ENCODE measurements around the gene CHD3. TPM values are rescaled to one million over a fixed set of nuclear protein-coding genes. Genes with fewer than 3 reads are reported as not detected.

CHD3 gene
- total RNA-seq, 1 donor from 2014 or later = 129 TPM

DNA sequence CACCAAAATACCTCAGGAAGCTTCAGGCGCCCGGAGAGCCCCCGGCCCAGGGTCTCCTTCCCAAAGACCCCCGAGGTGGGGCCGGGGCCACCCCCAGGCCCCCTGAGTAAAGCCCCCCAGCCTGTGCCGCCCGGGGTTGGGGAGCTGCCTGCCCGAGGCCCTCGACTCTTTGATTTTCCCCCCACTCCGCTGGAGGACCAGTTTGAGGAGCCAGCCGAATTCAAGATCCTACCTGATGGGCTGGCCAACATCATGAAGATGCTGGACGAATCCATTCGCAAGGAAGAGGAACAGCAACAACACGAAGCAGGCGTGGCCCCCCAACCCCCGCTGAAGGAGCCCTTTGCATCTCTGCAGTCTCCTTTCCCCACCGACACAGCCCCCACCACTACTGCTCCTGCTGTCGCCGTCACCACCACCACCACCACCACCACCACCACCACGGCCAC is 40.4 kb upstream of the CHD3 start:
- no peak overlapping the region for H3K4me3 Mint-ChIP-seq (ENCODE audit: unreplicated experiment)

DNA sequence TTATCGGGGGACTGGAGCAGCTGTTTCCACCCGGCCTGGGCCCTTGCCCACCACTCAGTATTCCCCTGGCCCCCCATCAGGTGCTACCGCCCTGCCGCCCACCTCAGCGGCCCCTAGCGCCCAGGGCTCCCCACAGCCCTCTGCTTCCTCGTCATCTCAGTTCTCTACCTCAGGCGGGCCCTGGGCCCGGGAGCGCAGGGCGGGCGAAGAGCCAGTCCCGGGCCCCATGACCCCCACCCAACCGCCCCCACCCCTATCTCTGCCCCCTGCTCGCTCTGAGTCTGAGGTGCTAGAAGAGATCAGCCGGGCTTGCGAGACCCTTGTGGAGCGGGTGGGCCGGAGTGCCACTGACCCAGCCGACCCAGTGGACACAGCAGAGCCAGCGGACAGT is 39.9 kb upstream of the CHD3 start:
- Mint-ChIP-seq H3K27me3 (ENCODE audit: low read depth) (no peaks in the 10 kb centered on the region), H3K36me3 (ENCODE audit: low read depth) (peaks cover 16% of the 10 kb centered on the region), H3K27ac (ENCODE audit: unreplicated experiment) (no peak overlapping the region), H3K4me1 (ENCODE audit: low read depth) (peaks cover 11% of the 10 kb centered on the region), H3K9me3 (ENCODE audit: low read depth) (no peaks in the 10 kb centered on the region), H3K4me3 (ENCODE audit: unreplicated experiment) (no peak overlapping the region)
- TF ChIP-seq, protein P1, sequence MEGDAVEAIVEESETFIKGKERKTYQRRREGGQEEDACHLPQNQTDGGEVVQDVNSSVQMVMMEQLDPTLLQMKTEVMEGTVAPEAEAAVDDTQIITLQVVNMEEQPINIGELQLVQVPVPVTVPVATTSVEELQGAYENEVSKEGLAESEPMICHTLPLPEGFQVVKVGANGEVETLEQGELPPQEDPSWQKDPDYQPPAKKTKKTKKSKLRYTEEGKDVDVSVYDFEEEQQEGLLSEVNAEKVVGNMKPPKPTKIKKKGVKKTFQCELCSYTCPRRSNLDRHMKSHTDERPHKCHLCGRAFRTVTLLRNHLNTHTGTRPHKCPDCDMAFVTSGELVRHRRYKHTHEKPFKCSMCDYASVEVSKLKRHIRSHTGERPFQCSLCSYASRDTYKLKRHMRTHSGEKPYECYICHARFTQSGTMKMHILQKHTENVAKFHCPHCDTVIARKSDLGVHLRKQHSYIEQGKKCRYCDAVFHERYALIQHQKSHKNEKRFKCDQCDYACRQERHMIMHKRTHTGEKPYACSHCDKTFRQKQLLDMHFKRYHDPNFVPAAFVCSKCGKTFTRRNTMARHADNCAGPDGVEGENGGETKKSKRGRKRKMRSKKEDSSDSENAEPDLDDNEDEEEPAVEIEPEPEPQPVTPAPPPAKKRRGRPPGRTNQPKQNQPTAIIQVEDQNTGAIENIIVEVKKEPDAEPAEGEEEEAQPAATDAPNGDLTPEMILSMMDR (IDR thresholded peaks at IDR 0.05) = no peak
- no peak for DNase-seq (ENCODE audit: low spot score)

More for the DNA sequence above, 40.4 kb upstream of the CHD3 start:
- H3K27ac Mint-ChIP-seq (ENCODE audit: unreplicated experiment) = no peak overlapping the region
- TF ChIP-seq, protein P1 (IDR thresholded peaks at IDR 0.05) = no peak
- H3K27me3 Mint-ChIP-seq (ENCODE audit: low read depth) = no peaks in the 10 kb centered on the region
- H3K9me3 Mint-ChIP-seq (ENCODE audit: low read depth) = no peaks in the 10 kb centered on the region
- H3K36me3 Mint-ChIP-seq (ENCODE audit: low read depth) = peaks cover 16% of the 10 kb centered on the region
- no peak for DNase-seq (ENCODE audit: low spot score)
- peaks cover 13% of the 10 kb centered on the region for H3K4me1 Mint-ChIP-seq (ENCODE audit: low read depth)

DNA sequence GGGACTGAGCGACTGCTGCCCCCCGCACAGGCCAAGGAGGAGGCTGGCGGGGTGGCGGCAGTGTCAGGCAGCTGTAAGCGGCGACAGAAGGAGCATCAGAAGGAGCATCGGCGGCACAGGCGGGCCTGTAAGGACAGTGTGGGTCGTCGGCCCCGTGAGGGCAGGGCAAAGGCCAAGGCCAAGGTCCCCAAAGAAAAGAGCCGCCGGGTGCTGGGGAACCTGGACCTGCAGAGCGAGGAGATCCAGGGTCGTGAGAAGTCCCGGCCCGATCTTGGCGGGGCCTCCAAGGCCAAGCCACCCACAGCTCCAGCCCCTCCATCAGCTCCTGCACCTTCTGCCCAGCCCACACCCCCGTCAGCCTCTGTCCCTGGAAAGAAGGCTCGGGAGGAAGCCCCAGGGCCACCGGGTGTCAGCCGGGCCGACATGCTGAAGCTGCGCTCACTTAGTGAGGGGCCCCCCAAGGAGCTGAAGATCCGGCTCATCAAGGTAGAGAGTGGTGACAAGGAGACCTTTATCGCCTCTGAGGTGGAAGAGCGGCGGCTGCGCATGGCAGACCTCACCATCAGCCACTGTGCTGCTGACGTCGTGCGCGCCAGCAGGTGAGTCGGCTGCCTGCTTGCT is 39.3 kb upstream of the CHD3 start:
- DNase-seq (ENCODE audit: low spot score) = no peak
- Mint-ChIP-seq H3K4me3 (ENCODE audit: unreplicated experiment) (no peak overlapping the region), H3K27me3 (ENCODE audit: low read depth) (no peaks in the 10 kb centered on the region), H3K27ac (ENCODE audit: unreplicated experiment) (no peak overlapping the region), H3K4me1 (ENCODE audit: low read depth) (peaks cover 11% of the 10 kb centered on the region), H3K36me3 (ENCODE audit: low read depth) (peaks cover 16% of the 10 kb centered on the region), H3K9me3 (ENCODE audit: low read depth) (no peaks in the 10 kb centered on the region)
- TF ChIP-seq, protein P1 (IDR thresholded peaks at IDR 0.05) = no peak

DNA sequence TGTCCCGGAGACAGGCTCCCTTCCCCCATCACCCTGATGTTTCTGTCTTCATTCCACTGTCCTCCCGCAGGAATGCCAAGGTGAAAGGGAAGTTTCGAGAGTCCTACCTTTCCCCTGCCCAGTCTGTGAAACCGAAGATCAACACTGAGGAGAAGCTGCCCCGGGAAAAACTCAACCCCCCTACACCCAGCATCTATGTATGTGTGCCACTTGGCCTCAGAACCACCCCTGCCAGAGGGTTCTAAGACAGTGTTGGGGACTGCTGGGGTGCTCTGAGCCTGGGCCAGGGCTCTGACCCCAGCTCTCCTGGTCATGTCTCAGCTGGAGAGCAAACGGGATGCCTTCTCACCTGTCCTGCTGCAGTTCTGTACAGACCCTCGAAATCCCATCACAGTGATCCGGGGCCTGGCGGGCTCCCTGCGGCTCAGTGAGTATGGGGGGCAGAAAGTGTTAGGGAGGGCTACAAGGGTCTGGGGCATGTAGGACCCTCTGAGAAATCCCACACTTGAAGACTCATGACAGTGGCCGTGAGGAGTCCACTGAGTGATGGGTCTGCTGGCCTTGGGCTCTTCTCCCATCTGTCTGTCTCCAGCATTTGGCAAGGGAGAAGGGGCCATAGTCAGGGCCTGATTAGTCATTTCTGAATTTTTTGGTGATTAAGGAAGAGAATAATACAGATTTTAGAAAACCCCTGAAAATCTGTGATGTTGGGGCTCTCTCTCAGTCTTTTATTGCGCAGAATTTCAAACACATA is 38.7 kb upstream of the CHD3 start:
- DNase-seq (ENCODE audit: low spot score) = no peak
- no peaks in the 10 kb centered on the region for H3K9me3 Mint-ChIP-seq (ENCODE audit: low read depth)
- TF ChIP-seq, protein P1 (IDR thresholded peaks at IDR 0.05) = no peak
- H3K27ac Mint-ChIP-seq (ENCODE audit: unreplicated experiment) = no peak overlapping the region
- peaks cover 16% of the 10 kb centered on the region for H3K36me3 Mint-ChIP-seq (ENCODE audit: low read depth)
- H3K27me3 Mint-ChIP-seq (ENCODE audit: low read depth) = no peaks in the 10 kb centered on the region
- H3K4me1 Mint-ChIP-seq (ENCODE audit: low read depth) = peaks cover 9% of the 10 kb centered on the region
- no peak overlapping the region for H3K4me3 Mint-ChIP-seq (ENCODE audit: unreplicated experiment)

DNA sequence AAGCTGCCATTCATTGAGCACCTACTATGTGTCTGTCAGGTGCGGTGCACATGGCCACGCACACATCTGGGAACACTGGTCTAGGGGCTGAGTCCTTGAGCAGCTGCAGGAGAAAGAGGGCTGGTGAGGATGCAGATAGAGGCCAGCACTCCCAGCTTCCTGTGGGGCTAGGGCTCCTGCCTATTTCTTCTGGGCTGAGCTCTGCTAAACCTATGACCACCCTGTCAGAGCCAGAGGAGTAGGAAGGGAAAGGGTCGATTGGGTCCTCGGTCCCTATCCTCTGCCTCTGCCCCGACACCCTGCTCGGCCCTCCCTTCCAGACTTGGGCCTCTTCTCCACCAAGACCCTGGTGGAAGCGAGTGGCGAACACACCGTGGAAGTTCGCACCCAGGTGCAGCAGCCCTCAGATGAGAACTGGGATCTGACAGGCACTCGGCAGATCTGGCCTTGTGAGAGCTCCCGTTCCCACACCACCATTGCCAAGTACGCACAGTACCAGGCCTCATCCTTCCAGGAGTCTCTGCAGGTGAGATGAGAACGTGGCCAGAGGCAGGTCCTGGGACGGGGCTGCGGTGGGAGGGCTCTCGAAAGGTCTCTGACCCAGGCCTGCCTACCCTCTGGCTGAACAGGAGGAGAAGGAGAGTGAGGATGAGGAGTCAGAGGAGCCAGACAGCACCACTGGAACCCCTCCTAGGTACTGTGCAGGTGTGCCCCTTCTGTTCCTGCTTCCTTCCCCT is 37.7 kb upstream of the CHD3 start:
- Mint-ChIP-seq H3K4me3 (ENCODE audit: unreplicated experiment) (no peak overlapping the region), H3K36me3 (ENCODE audit: low read depth) (peaks cover 16% of the 10 kb centered on the region)

More for the DNA sequence above, 37.7 kb upstream of the CHD3 start:
- no peak for DNase-seq (ENCODE audit: low spot score)
- TF ChIP-seq, protein P1 (IDR thresholded peaks at IDR 0.05) = no peak
- H3K27ac Mint-ChIP-seq (ENCODE audit: unreplicated experiment) = peak overlapping the region; percentile 49
- no peaks in the 10 kb centered on the region for H3K27me3 Mint-ChIP-seq (ENCODE audit: low read depth)
- H3K9me3 Mint-ChIP-seq (ENCODE audit: low read depth) = no peaks in the 10 kb centered on the region
- peaks cover 5% of the 10 kb centered on the region for H3K4me1 Mint-ChIP-seq (ENCODE audit: low read depth)
